EH (cell line): ENCODE results near the gene ZFYVE9.
"Not testable (repeated sequence)": the region's sequence is repeated elsewhere in the genome, so short reads cannot be mapped to it uniquely, and the experiment has no call there.

Experiments
- DNase-seq: peaks from one replicate; pipeline ENCODE4 v3.0.0-alpha.2; 2015; ENCODE audit warnings: low read depth

ZFYVE9 gene

GRCh38 chr1:52150946-52151345, 9.1 kb downstream of the ZFYVE9 start:
- no peak for DNase-seq

GRCh38 chr1:52152572-52152971, 10.7 kb downstream of the ZFYVE9 start:
- DNase-seq = no peak

GRCh38 chr1:52153010-52153409, 11.1 kb downstream of the ZFYVE9 start:
- DNase-seq = peak; percentile 9

- DNase-seq = peak; percentile 14
Measured at GRCh38 chr1:52153898-52154297, 12.0 kb downstream of the ZFYVE9 start.

GRCh38 chr1:52156460-52156859, 14.6 kb downstream of the ZFYVE9 start:
- DNase-seq = no peak

- peak; percentile 37 for DNase-seq
Measured at GRCh38 chr1:52157582-52157981, 15.7 kb downstream of the ZFYVE9 start.

- no peak for DNase-seq
Measured at GRCh38 chr1:52158218-52158617, 16.3 kb downstream of the ZFYVE9 start.

GRCh38 chr1:52159033-52159789, 17.3 kb downstream of the ZFYVE9 start:
- peak; percentile 59 for DNase-seq

- DNase-seq = no peak
Measured at GRCh38 chr1:52162947-52163346, 21.1 kb downstream of the ZFYVE9 start.

GRCh38 chr1:52164604-52165003, 22.7 kb downstream of the ZFYVE9 start:
- peak; percentile 58 for DNase-seq

- no peak for DNase-seq
Measured at GRCh38 chr1:52166996-52167753, 25.3 kb downstream of the ZFYVE9 start.

- no peak for DNase-seq
Measured at GRCh38 chr1:52168373-52169080, 26.6 kb downstream of the ZFYVE9 start.

- not testable (repeated sequence) for DNase-seq
Measured at GRCh38 chr1:52171149-52171548, 29.3 kb downstream of the ZFYVE9 start.

GRCh38 chr1:52179073-52179472, 37.2 kb downstream of the ZFYVE9 start:
- DNase-seq = peak; percentile 20

GRCh38 chr1:52180176-52180575, 38.3 kb downstream of the ZFYVE9 start:
- DNase-seq = no peak

GRCh38 chr1:52181759-52182158, 39.9 kb downstream of the ZFYVE9 start:
- not testable (repeated sequence) for DNase-seq

- not testable (repeated sequence) for DNase-seq
Measured at GRCh38 chr1:52182328-52182727, 40.4 kb downstream of the ZFYVE9 start.

GRCh38 chr1:52182874-52183400, 41.0 kb downstream of the ZFYVE9 start:
- no peak for DNase-seq

- DNase-seq = peak; percentile 14
Measured at GRCh38 chr1:52186449-52186848, 44.6 kb downstream of the ZFYVE9 start.

- DNase-seq = no peak
Measured at GRCh38 chr1:52189898-52190480, 48.1 kb downstream of the ZFYVE9 start.

GRCh38 chr1:52190500-52191252, 48.8 kb downstream of the ZFYVE9 start:
- DNase-seq = peak; percentile 16
